Diencephalon (tissue), 1 donor: Measurements from ENCODE around the gene SYT14. TPM values are rescaled to one million over a fixed set of nuclear protein-coding genes. Genes with fewer than 3 reads are reported as not detected.

ENCODE experiments used
- total RNA-seq: library from RNA; depleted of rRNA; stranded (reverse); fragments of >200 nt; gene quantifications from one replicate; pipeline ENCODE4 v1.2.3, GENCODE V29; 2014

SYT14 gene
- 45.2 TPM for total RNA-seq

GRCh38 chr1:209937996-209938959 is at the start of gene SYT14:
Gene SYT14, plus strand, starts transcription at chr1:209938217. Its CDS starts 48 bp downstream, at chr1:209938265.

Other genes starting within 250 kb of the SYT14 start
- 0.46 TPM for gene HSD11B1, start 233.4 kb upstream of the SYT14 start, total RNA-seq
- 0.46 TPM for gene TRAF3IP3, start 182.2 kb upstream of the SYT14 start, total RNA-seq
- gene C1orf74, start 153.7 kb upstream of the SYT14 start, total RNA-seq: 3.7 TPM
- gene IRF6, start 132.1 kb upstream of the SYT14 start, total RNA-seq: 2.1 TPM
- gene UTP25, start 110.2 kb upstream of the SYT14 start, total RNA-seq: 9.5 TPM